PC-3 (cell line): ENCODE measurements around the gene HIRA. TPM values are rescaled to one million over a fixed set of nuclear protein-coding genes. Genes with fewer than 3 reads are reported as not detected.
A peak's percentile ranks its signal among the peaks of the same experiment; 100 is the strongest.

Experiments used
- ATAC-seq: fragments of 200-7000 bp; cut with Tn5 transposase; 2 replicates; pipeline ENCODE4 v1.9.1; 2020; ENCODE audit warnings: mild to moderate bottlenecking, moderate library complexity
- Bru-seq: library from RNA; stranded (reverse); fragments of 400-500 nt; gene quantifications from one replicate; lab custom pipeline; 2021; lab: Mats Ljungman, UMichigan
- BruChase-seq, 2 experiments: library from RNA; stranded (reverse); fragments of 400-500 nt; gene quantifications; one replicate each; lab custom pipeline; 2021; lab: Mats Ljungman, UMichigan
- BruUV-seq: library from RNA; stranded (reverse); fragments of 400-500 nt; replicated peaks from 2 replicates; lab custom pipeline; 2021; lab: Mats Ljungman, UMichigan
- CTCF ChIA-PET: fragments of 300-600 bp; sonication (Branson Sonifier 250); formaldehyde crosslinking; loops from one replicate; lab custom pipeline; 2022; ENCODE audit warnings: antibody characterized with exemption; lab: Charles Lee
- POLR2A ChIA-PET: fragments of 300-600 bp; sonication (Branson Sonifier 250); formaldehyde crosslinking; loops from one replicate; lab custom pipeline; 2022; ENCODE audit warnings: antibody characterized with exemption; ENCODE audit not compliant: unreplicated experiment; lab: Charles Lee
- DNase-seq: peaks from one replicate; pipeline ENCODE4 v3.0.0-alpha.2; 2015
- H2AFZ ChIP-seq: fragments of 300-600 bp; sonication (generic); 2 replicates; pipeline ENCODE4 v1.6.0; 2016; ENCODE audit warnings: antibody characterized with exemption, low read length
- H3F3A ChIP-seq: fragments of 300-600 bp; sonication (generic); one replicate; pipeline ENCODE4 v1.6.0; 2017; ENCODE audit warnings: antibody characterized with exemption, low read length, control low read depth, mild to moderate bottlenecking; ENCODE audit not compliant: unreplicated experiment
- H3K27ac ChIP-seq: fragments of 300-600 bp; sonication (generic); 2 replicates; pipeline ENCODE4 v1.5.1; 2016; ENCODE audit warnings: mild to moderate bottlenecking, low read length
- H3K27me3 ChIP-seq: fragments of 300-600 bp; sonication (generic); 2 replicates; pipeline ENCODE4 v1.6.1; 2016; ENCODE audit warnings: low read length, mixed read lengths
- H3K36me3 ChIP-seq: fragments of 300-600 bp; sonication (generic); 2 replicates; pipeline ENCODE4 v1.6.1; 2016; ENCODE audit warnings: low read depth, mixed run types, low read length, mixed read lengths
- H3K4me1 ChIP-seq: fragments of 300-600 bp; sonication (generic); 2 replicates; pipeline ENCODE4 v1.5.1; 2016; ENCODE audit warnings: low read length; ENCODE audit not compliant: insufficient read depth
- H3K4me2 ChIP-seq: fragments of 300-600 bp; sonication (generic); 2 replicates; pipeline ENCODE4 v1.6.0; 2016; ENCODE audit warnings: low read length
- H3K4me3 ChIP-seq: fragments of 300-600 bp; sonication (generic); 2 replicates; pipeline ENCODE4 v1.5.1; 2016; ENCODE audit warnings: mild to moderate bottlenecking, low read length, mixed read lengths
- H3K79me2 ChIP-seq: fragments of 300-600 bp; sonication (generic); 2 replicates; pipeline ENCODE4 v1.6.1; 2017; ENCODE audit warnings: low read length, mixed read lengths
- H3K9ac ChIP-seq: fragments of 300-600 bp; sonication (generic); 2 replicates; pipeline ENCODE4 v1.6.0; 2016; ENCODE audit warnings: mild to moderate bottlenecking, low read length
- H3K9me2 ChIP-seq: fragments of 300-600 bp; sonication (generic); replicated peaks from 2 replicates; pipeline ENCODE4 v1.6.1; 2016; ENCODE audit warnings: mixed run types, low read length, mixed read lengths
- H3K9me3 ChIP-seq: fragments of 300-600 bp; sonication (generic); 2 replicates; pipeline ENCODE4 v1.6.1; 2016; ENCODE audit warnings: low read length, mixed read lengths
- H4K20me1 ChIP-seq: fragments of 300-600 bp; sonication (generic); 2 replicates; pipeline ENCODE4 v1.6.1; 2016; ENCODE audit warnings: low read length, mixed read lengths
- CTCF ChIP-seq: fragments of 300-600 bp; sonication (generic); conservative IDR thresholded peaks from 2 replicates; pipeline ENCODE4 v1.5.1; 2017; ENCODE audit warnings: antibody characterized with exemption, low read depth, mild to moderate bottlenecking, low read length
- EZH2 ChIP-seq: fragments of 300-600 bp; sonication (generic); IDR thresholded peaks from one replicate; pipeline ENCODE4 v1.6.1; 2017; ENCODE audit warnings: antibody characterized with exemption, mild to moderate bottlenecking, low read length; ENCODE audit not compliant: unreplicated experiment
- EZH2phosphoT487 ChIP-seq: fragments of 300-600 bp; sonication (generic); IDR thresholded peaks from 2 replicates; pipeline ENCODE4 v1.6.1; 2018; ENCODE audit warnings: mild to moderate bottlenecking, antibody characterized with exemption, low read length, borderline replicate concordance
- intact Hi-C: fragments of 100-400 bp; cut with micrococcal nuclease; formaldehyde crosslinking; loops from 2 replicates; pipeline ENCODE4 v1.9.0; 2023
- long read RNA-seq: library from polyadenylated mRNA; unstranded; transcript quantifications from one replicate; pipeline ENCODE4 v2.0.0, GENCODE V29; 2021; ENCODE audit not compliant: unreplicated experiment
- total RNA-seq: library from RNA; depleted of rRNA; stranded (reverse); fragments of >200 nt; gene quantifications from 2 replicates; pipeline ENCODE4 v1.2.3, GENCODE V29; 2014; rRNA removed

The HIRA gene
- 12.4 and 15.3 TPM in 2 replicates for total RNA-seq
- Bru-seq, nascent RNA = percentile 77 among the genes with signal in this experiment
- BruChase-seq, experiment 1, labeled RNA remaining after a 6-hour chase = percentile 77 among the genes with signal in this experiment
- percentile 82 among the genes with signal in this experiment for BruChase-seq, experiment 2, labeled RNA remaining after a 2-hour chase
- long read RNA-seq, partial matches to known transcripts = 10 of 16 reads
- long read RNA-seq, other reads (novel, unspliced or antisense) = 6 of 16 reads

DNA sequence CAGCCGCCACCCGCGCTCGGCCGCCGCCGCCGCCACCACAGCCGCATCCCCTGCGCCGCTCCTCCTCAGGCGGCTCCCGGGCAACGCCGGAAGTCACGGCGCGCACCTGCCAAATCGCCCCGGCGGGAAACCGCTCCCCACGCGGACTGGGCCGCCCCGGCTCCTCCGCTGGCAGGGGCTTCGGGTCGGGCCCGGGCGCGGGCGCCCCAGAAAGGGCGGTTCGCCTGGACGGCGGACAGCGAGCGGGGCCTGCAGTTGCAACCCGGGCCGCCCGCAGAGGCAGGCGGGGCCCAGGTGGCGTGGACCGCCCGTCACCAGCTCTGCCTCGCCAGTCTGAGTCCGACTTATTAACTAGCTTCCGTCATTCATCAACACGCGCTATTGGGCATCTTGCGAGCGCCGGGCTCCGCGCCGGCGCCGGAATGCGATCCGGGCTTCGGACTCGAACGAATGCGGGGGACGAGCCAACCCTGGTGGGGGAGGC lies at the start of gene HIRA:
Gene HIRA (minus strand): TSS at position 85 of the 484 bp plus-strand sequence. CDS start 257 bp downstream, outside the sequence.
- DNase-seq = peak; percentile 72
- peak within 1 kb of the TSS; percentile 91 for H3K27ac ChIP-seq
- peak; percentile 47 for ATAC-seq
- H3K79me2 ChIP-seq = peaks cover 61% of the 10 kb centered on the region
- H3F3A ChIP-seq = no peaks in the 10 kb centered on the region
- H2AFZ ChIP-seq = peak within 1 kb of the TSS; percentile 84
- BruUV-seq = no TSS peak
- no peak for TF ChIP-seq CTCF
- no peak for TF ChIP-seq EZH2
- TF ChIP-seq EZH2phosphoT487 = no peak
- peaks cover 15% of the 10 kb centered on the region for H4K20me1 ChIP-seq
- H3K9me2 ChIP-seq = no peaks in the 10 kb centered on the region
- peaks cover 24% of the 10 kb centered on the region for H3K4me1 ChIP-seq
- H3K36me3 ChIP-seq = peaks cover 5% of the 10 kb centered on the region; the same call in 1 of the 2 replicates
- ChIA-PET POLR2A (no interaction called here), CTCF (no interaction called here)
- no peaks in the 10 kb centered on the region for H3K27me3 ChIP-seq
- intact Hi-C loops = no loop called here
- peak within 1 kb of the TSS; percentile 100 for H3K4me2 ChIP-seq
- H3K9ac ChIP-seq = peak within 1 kb of the TSS; percentile 100
- H3K4me3 ChIP-seq = peak within 1 kb of the TSS; percentile 98
- no peaks in the 10 kb centered on the region for H3K9me3 ChIP-seq

DNA sequence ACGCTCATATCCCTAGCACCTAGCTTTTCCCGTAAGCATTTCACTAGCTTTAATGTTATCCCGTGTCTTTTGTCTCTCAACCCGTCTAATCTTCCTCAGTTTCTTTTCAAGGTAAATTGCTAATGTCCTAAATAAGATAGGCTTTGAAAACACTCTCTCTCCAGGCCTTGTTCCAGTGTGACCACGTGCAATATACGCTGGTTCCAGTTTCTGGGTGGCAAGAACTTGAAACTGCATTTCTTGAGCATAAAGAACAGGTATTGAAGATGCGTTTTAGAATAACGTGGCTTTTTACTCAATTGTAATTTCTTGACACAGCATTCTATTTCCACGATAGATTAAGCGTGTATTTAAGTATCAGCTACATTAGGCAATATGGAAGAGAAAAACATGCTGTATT lies 49.3 kb upstream of the HIRA start:
- peaks cover 11% of the 10 kb centered on the region for H3K4me1 ChIP-seq
- no peaks in the 10 kb centered on the region for H3K9me2 ChIP-seq
- POLR2A ChIA-PET = no interaction called here
- intact Hi-C loops = no loop called here
- no peak for TF ChIP-seq EZH2
- ATAC-seq (no peak), DNase-seq (no peak)
- H3K4me2 ChIP-seq = peak overlapping the region; percentile 88
- H3K27ac ChIP-seq = no peak overlapping the region
- H3K79me2 ChIP-seq = peaks cover 56% of the 10 kb centered on the region
- BruUV-seq = no TSS peak
- no peaks in the 10 kb centered on the region for H3F3A ChIP-seq
- peaks cover 19% of the 10 kb centered on the region; the same call in 1 of the 2 replicates for H3K36me3 ChIP-seq
- CTCF ChIA-PET = interaction anchor here (1.6 kb wide), 1 partner anchor 149 kb away, joined by 6 read pairs; no protein-coding TSS in a partner anchor
- H3K27me3 ChIP-seq = no peaks in the 10 kb centered on the region
- no peaks in the 10 kb centered on the region for H3K9me3 ChIP-seq
- H3K4me3 ChIP-seq = peak overlapping the region; percentile 88
- H3K9ac ChIP-seq = peak overlapping the region; percentile 97
- no peak overlapping the region for H2AFZ ChIP-seq
- peaks cover 21% of the 10 kb centered on the region for H4K20me1 ChIP-seq

DNA sequence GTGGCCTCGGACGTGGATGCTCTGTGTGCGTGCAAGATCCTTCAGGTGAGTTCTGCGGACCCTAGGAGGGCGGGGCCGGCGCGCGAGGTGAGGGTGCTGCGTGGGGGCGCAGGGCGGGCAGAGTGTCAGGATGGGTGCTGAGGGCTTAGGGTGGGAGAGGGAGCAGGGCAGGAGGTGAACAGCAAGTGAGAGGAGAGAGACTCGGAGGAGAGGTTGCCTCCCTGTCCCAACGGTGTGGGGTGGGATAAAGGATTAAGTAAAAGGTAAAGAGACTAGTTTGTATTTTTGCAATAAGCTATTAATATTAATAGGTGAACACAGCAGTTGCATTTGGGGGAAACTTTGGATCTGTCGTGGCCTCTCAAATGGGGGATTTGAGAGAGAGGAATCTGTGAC lies 48.6 kb upstream of the HIRA start:
- Histone ChIP-seq H3K27me3 (no peaks in the 10 kb centered on the region), H4K20me1 (peaks cover 28% of the 10 kb centered on the region), H3F3A (no peaks in the 10 kb centered on the region), H2AFZ (peak overlapping the region; percentile 74), H3K27ac (no peak overlapping the region), H3K4me1 (peaks cover 11% of the 10 kb centered on the region), H3K79me2 (peaks cover 62% of the 10 kb centered on the region), H3K4me3 (peak overlapping the region; percentile 88), H3K36me3 (peaks cover 21% of the 10 kb centered on the region), H3K4me2 (peak overlapping the region; percentile 88), H3K9me2 (no peaks in the 10 kb centered on the region), H3K9me3 (no peaks in the 10 kb centered on the region), H3K9ac (peak overlapping the region; percentile 97)
- DNase-seq (no peak), ATAC-seq (no peak)
- intact Hi-C loops = no loop called here
- BruUV-seq = no TSS peak
- TF ChIP-seq EZH2phosphoT487 = no peak
- no peak for TF ChIP-seq EZH2
- TF ChIP-seq CTCF = no peak
- ChIA-PET POLR2A (no interaction called here), CTCF (interaction anchor here (1.6 kb wide), 1 partner anchor 149 kb away, joined by 6 read pairs; no protein-coding TSS in a partner anchor)
